ENCODE data around the gene LACTB. TPM values are rescaled to one million over a fixed set of nuclear protein-coding genes. Genes with fewer than 3 reads are reported as not detected.

LACTB gene
- total and polyA plus RNA-seq, 2 experiments from 2014 or later = 15.2 to 20.9 TPM

DNA sequence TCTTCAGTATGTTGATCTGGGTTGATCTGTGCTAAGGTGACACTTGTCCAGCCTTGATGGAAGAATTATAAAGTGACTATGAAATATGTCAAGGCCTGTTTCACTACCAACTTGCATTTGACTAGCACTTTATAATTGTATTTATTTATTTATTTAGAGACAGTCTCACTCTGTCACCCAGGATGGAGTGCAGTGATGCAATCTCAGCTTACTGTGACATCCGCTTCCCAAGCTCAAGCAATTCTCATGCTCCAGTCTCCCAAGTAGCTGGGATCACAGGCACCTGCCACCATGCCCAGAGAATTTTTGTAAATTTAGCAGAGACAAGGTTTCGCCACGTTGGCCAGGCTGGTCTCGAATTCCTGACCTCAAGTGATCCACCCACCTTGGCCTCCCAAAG, 25.5 kb upstream of the LACTB start:
- H3K27me3 ChIP-seq (ENCODE audit: insufficient read depth) = no peaks in the 10 kb centered on the region
- no peaks in the 10 kb centered on the region for H3K36me3 ChIP-seq (ENCODE audit: insufficient read depth)
- no peak for ATAC-seq
- H4K20me1 ChIP-seq (replicated peaks; ENCODE audit: insufficient read depth) = no peaks in the 10 kb centered on the region
- no peak for DNase-seq (ENCODE audit: low spot score)
- H3K9me2 ChIP-seq (ENCODE audit: insufficient read depth) = no peaks in the 10 kb centered on the region
- peaks cover 6% of the 10 kb centered on the region for H3K27me3 Mint-ChIP-seq (ENCODE audit: insufficient read depth, low read depth, poor library complexity)
- H3K4me3 ChIP-seq = no peak overlapping the region
- no peak overlapping the region for H3K4me3 Mint-ChIP-seq
- H3K9me3 Mint-ChIP-seq = peaks cover 30% of the 10 kb centered on the region
- no peaks in the 10 kb centered on the region for H3K79me2 ChIP-seq (replicated peaks; ENCODE audit: insufficient read depth)
- H3K27ac Mint-ChIP-seq = no peak overlapping the region
- H3K4me2 ChIP-seq = no peak overlapping the region
- H3K36me3 Mint-ChIP-seq (ENCODE audit: low read depth) = peaks cover 12% of the 10 kb centered on the region; the same call in 2 of the 3 replicates
- H2AFZ ChIP-seq = no peak overlapping the region
- H3F3A ChIP-seq (replicated peaks; ENCODE audit: low read depth) = no peaks in the 10 kb centered on the region
- H3K27ac ChIP-seq (ENCODE audit: low read depth) = no peak overlapping the region
- TF ChIP-seq EZH2 (IDR thresholded peaks at IDR 0.05; ENCODE audit: low read depth, unreplicated experiment) (no peak), CREB1 (CRISPR knock-in tag; IDR thresholded peaks at IDR 0.05; ENCODE audit: low read depth) (no peak), EZH2phosphoT487 (IDR thresholded peaks at IDR 0.05; ENCODE audit: unreplicated experiment) (no peak), ETS1 (IDR thresholded peaks at IDR 0.05) (no peak), STAT1 (IDR thresholded peaks at IDR 0.05; ENCODE audit: unreplicated experiment) (no peak), POLR2AphosphoS5 (IDR thresholded peaks at IDR 0.05; ENCODE audit: low read depth) (no peak), ZNF462 (CRISPR knock-in tag; IDR thresholded peaks at IDR 0.05) (no peak), CTCF (conservative IDR thresholded peaks at IDR 0.05; ENCODE audit: low read depth in 2 of 2) (no peak), ZNF114 (CRISPR knock-in tag; IDR thresholded peaks at IDR 0.05) (no peak), NANOG (IDR thresholded peaks at IDR 0.05; ENCODE audit: borderline replicate concordance) (no peak), JUNB (IDR thresholded peaks at IDR 0.05; ENCODE audit: unreplicated experiment) (no peak), REST (IDR thresholded peaks at IDR 0.05; ENCODE audit: unreplicated experiment) (no peak), ZNF331 (CRISPR knock-in tag; IDR thresholded peaks at IDR 0.05; ENCODE audit: low read depth) (no peak)
- H3K4me1 Mint-ChIP-seq = peaks cover 4% of the 10 kb centered on the region; the same call in 2 of the 3 replicates
- H3K4me1 ChIP-seq (ENCODE audit: insufficient read depth) = no peaks in the 10 kb centered on the region; the same call in 1 of the 2 replicates

All from GM23338 (cell line).